IMR-90 (cell line): Measurements from ENCODE around the gene KLF13.

Experiments used
- CTCF ChIP-seq: conservative IDR thresholded peaks from 2 replicates; pipeline ENCODE4 v1.5.1; 2012; ENCODE audit warnings: mild to moderate bottlenecking, low read depth, low read length, improper control_type of control experiment
- NFE2L2 ChIP-seq: fragments of 150-350 bp; IDR thresholded peaks from 2 replicates; pipeline ENCODE4 v1.6.1; 2016; ENCODE audit warnings: low read depth, mild to moderate bottlenecking, low read length
- POLR2A ChIP-seq: IDR thresholded peaks from 2 replicates; pipeline ENCODE4 v1.6.1; 2012; ENCODE audit warnings: mild to moderate bottlenecking, low read depth, low read length
- RFX5 ChIP-seq: IDR thresholded peaks from 2 replicates; pipeline ENCODE4 v1.8.0; 2012; ENCODE audit warnings: low read depth, mild to moderate bottlenecking, low read length, moderate library complexity
- USF2 ChIP-seq: fragments of 150-350 bp; IDR thresholded peaks from 2 replicates; pipeline ENCODE4 v1.6.1; 2017; ENCODE audit warnings: mild to moderate bottlenecking, antibody characterized with exemption, low read length, low read depth
- TF ChIP-seq, protein P1 (sequence below): fragments of 150-350 bp; IDR thresholded peaks from 2 replicates; pipeline ENCODE4 v1.6.1; 2016; ENCODE audit warnings: low read depth, mild to moderate bottlenecking, low read length, moderate library complexity, borderline replicate concordance

DNA sequence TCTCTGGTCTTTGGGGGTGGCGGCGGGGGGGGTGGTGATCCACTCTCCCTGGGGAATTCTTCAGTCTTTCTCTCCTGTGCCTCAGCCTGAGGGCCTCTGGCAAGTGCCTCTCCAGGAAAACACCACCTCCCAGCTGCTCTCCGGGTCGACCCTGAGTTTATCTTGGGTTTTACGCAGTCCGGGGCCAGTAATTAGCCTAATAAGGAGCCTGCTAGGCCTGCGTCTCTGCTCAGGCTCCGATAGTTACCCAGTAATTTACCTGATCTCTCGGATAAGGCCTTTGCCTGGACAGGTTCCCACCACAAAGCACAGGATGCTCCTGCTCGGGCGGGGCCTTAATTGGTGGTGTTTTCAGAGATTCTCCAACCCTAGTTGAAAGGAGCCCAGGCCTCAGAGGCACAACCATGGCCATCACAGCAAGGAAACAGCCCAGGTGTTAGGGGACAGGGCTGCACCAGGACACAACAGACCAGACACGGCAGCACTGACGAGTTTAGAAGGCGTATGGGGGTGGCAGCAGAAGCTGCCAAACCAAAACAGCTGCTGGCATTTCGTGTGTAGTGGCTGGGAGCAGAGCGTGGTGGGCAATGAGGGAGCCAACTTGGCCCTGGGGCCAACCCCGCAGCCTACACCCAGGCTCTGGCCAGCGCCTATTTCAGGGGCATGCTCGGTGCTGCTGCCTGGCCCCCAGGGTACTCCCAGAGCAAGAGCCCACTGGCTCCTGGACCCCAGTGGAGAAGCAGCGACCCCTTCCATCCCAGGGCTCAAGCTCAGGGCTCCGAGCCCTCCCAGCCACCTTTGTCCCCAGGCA lies 71.4 kb downstream of the KLF13 start:
- TF ChIP-seq POLR2A (no peak), CTCF (no peak), NFE2L2 (no peak), USF2 (no peak), RFX5 (no peak)
- TF ChIP-seq, protein P1, sequence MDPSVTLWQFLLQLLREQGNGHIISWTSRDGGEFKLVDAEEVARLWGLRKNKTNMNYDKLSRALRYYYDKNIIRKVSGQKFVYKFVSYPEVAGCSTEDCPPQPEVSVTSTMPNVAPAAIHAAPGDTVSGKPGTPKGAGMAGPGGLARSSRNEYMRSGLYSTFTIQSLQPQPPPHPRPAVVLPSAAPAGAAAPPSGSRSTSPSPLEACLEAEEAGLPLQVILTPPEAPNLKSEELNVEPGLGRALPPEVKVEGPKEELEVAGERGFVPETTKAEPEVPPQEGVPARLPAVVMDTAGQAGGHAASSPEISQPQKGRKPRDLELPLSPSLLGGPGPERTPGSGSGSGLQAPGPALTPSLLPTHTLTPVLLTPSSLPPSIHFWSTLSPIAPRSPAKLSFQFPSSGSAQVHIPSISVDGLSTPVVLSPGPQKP: no peak
